Measurements from ENCODE around the gene ADAP1.
"Not testable (repeated sequence)": the region's sequence is repeated elsewhere in the genome, so short reads cannot be mapped to it uniquely, and the experiment has no call there.

Gene ADAP1

GRCh38 chr7:916291-916941, 38.1 kb downstream of the ADAP1 start:
- Histone ChIP-seq H3K9ac (ENCODE audit: low read length) (no peak overlapping the region), H3K4me3 (ENCODE audit: low read length) (no peak overlapping the region)

DNA sequence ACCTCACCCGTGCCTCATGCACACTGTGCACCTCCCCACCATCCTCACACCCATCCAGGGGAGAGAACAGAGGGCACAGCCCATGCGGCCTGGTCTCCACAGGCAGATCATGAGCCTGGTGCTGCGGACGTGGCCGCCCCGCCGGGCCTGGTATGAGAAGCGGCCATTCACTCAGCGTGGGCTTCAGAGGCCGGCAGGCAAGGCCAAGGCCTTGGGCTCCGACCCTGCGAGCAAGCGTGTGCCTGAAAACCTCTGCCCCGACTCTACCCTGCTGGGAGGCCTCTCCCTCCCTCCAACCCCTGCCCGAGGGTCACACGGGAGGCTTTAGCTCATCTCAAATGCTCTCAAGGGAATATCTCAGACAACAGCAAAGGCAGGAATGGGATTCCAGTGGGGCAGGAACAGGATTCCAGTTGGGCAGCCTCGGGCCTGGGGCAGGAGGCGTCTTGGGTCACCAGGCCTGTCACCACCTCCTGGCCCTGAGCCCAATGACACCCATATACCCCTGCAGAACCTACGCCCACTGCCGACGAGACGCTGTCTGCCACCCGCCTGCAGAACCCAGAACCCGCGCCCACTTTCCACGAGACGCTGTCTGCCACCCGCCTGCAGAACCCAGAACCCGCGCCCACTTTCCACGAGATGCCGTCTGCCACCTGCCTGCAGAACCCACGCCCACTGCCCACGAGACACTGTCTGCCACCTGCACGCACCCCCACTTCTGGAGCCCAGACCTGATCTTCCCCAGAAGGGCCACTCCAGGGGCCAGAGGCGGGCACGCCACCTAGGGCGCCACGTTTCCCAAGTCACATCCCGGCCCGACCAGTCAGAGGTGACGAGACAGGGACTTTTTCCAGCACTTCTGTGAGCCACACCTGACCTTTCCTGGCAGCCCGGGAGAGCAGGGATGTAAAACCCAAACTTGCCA, 38.9 kb downstream of the ADAP1 start:
- Histone ChIP-seq H3K9me3 (ENCODE audit: control insufficient read depth, low read length) (no peaks in the 10 kb centered on the region), H3K27me3 (ENCODE audit: control insufficient read depth, insufficient read depth, low read length) (no peaks in the 10 kb centered on the region), H3K36me3 (ENCODE audit: control insufficient read depth, insufficient read depth, low read length) (no peaks in the 10 kb centered on the region), H3K4me1 (ENCODE audit: control insufficient read depth, insufficient read depth, low read length) (peaks cover 34% of the 10 kb centered on the region), H3K9ac (ENCODE audit: low read length) (no peak overlapping the region), H3K4me3 (ENCODE audit: low read length) (no peak overlapping the region)

More at GRCh38 chr7:916291-916941, 38.1 kb downstream of the ADAP1 start:
- peaks cover 42% of the 10 kb centered on the region for H3K4me1 ChIP-seq (ENCODE audit: control insufficient read depth, insufficient read depth, low read length)
- no peaks in the 10 kb centered on the region for H3K9me3 ChIP-seq (ENCODE audit: control insufficient read depth, low read length)
- no peaks in the 10 kb centered on the region for H3K27me3 ChIP-seq (ENCODE audit: control insufficient read depth, insufficient read depth, low read length)
- H3K36me3 ChIP-seq (ENCODE audit: control insufficient read depth, insufficient read depth, low read length), result no peaks in the 10 kb centered on the region

GRCh38 chr7:914521-915194, 39.8 kb downstream of the ADAP1 start:
- Histone ChIP-seq H3K9ac (ENCODE audit: low read length) (peak overlapping the region; percentile 29), H3K4me3 (ENCODE audit: low read length) (no peak overlapping the region), H3K4me1 (ENCODE audit: control insufficient read depth, insufficient read depth, low read length) (peaks cover 40% of the 10 kb centered on the region), H3K27me3 (ENCODE audit: control insufficient read depth, insufficient read depth, low read length) (no peaks in the 10 kb centered on the region), H3K9me3 (ENCODE audit: control insufficient read depth, low read length) (no peaks in the 10 kb centered on the region), H3K36me3 (ENCODE audit: control insufficient read depth, insufficient read depth, low read length) (no peaks in the 10 kb centered on the region)

DNA sequence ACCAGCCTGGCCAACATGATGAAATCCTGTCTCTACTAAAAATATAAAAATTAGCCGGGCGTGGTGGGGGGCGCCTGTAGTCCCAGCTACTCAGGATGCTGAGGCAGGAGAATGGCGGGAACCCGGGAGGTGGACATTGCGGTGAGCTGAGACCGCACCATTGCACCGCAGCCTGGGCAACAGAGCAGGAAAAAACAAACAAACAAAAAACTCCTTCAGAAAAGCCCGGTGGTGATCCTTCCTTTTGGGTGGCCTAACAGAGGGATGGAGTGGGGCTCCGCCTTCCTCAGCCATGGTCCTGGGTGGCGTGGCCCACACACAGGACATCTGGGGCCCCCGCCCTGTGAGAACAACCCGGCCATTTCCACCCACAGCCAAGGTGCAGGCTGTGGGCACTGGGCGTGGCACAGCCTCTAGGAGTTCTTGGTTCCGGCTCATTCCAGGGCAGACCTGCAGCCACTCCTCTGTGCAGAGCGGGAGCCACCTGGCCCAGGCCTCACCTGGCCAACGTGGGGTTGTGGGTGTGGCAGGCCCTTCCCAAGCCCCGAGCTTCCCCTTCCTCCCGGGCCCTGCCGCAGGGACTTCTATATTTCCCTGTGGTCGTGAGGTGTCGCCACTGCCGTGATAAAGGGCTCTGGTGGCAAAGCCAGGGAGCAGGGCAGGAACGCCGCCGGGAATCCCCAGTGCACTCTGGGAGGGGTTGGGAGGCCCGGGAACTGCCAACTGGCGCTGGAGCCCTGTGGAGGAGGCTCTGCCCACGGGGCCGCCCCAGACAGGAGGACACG, 40.6 kb downstream of the ADAP1 start:
- peak overlapping the region; percentile 29 for H3K9ac ChIP-seq (ENCODE audit: low read length)

DNA sequence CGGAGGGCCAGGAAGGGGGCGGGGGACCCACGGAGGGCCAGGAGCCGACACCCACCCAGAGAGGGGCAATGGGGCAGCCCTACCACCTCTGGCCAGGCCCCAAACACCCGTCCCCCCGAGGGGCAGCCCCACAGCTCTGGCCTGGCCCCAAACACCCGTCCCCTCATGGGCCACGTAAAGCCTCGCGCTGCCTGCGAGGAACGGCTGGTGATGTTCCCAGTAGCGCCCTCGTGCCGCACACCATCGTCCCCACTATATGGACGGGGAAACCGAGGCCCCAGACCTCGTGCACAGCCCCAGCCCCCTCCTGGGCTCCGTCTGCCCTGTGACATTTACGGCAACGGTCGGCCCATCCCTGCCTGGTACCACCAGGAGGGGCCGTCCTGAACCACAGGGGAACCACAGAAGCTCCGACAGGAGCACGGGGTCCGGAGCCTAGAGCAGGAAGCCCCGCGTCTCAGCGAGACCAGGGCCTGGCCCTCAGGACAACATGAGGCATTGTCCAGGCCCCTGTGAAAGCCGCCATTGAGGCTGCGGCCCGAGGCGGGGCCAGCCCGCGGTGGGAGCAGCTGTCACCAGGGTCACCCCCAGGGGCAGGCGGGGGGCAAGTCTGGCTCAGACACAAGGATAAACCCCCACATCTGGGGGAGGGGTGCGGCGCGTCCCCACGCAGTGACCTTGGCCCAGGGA, 42.5 kb downstream of the ADAP1 start:
- H3K4me3 ChIP-seq (ENCODE audit: low read length), result no peak overlapping the region
- no peaks in the 10 kb centered on the region for H3K36me3 ChIP-seq (ENCODE audit: control insufficient read depth, insufficient read depth, low read length)
- no peak overlapping the region for H3K9ac ChIP-seq (ENCODE audit: low read length)
- peaks cover 48% of the 10 kb centered on the region for H3K4me1 ChIP-seq (ENCODE audit: control insufficient read depth, insufficient read depth, low read length)
- H3K27me3 ChIP-seq (ENCODE audit: control insufficient read depth, insufficient read depth, low read length), result no peaks in the 10 kb centered on the region
- H3K9me3 ChIP-seq (ENCODE audit: control insufficient read depth, low read length), result no peaks in the 10 kb centered on the region

More for the DNA sequence above, 40.6 kb downstream of the ADAP1 start:
- peaks cover 44% of the 10 kb centered on the region for H3K4me1 ChIP-seq (ENCODE audit: control insufficient read depth, insufficient read depth, low read length)
- no peaks in the 10 kb centered on the region for H3K36me3 ChIP-seq (ENCODE audit: control insufficient read depth, insufficient read depth, low read length)
- H3K4me3 ChIP-seq (ENCODE audit: low read length), result no peak overlapping the region
- H3K27me3 ChIP-seq (ENCODE audit: control insufficient read depth, insufficient read depth, low read length), result no peaks in the 10 kb centered on the region
- no peaks in the 10 kb centered on the region for H3K9me3 ChIP-seq (ENCODE audit: control insufficient read depth, low read length)

DNA sequence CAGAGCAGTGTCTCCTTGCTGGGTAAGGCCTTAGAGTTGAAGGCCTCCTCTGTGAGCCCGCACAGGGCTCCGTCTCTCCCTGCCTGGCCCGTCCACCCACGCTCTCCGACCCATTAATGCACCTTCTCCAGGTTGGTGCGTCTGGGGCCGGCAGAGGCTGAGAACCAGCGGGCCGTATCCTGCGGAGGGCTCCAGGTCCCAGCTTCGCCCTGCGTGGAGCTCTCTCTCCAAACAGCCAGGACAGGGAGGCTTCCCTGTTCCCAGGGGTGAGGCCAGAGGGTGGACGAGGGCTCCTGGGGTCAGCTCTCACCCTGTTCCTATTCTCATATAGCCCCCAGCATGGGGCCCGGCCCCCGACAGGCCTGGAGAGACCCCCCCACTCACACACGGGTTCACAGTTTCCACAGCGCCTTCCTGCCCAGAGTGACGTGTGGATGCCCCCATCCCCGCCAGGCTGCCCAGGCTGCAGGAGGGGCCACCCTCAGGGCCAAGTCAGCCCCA, 43.5 kb downstream of the ADAP1 start:
- Histone ChIP-seq H3K36me3 (ENCODE audit: control insufficient read depth, insufficient read depth, low read length) (no peaks in the 10 kb centered on the region), H3K4me1 (ENCODE audit: control insufficient read depth, insufficient read depth, low read length) (peaks cover 40% of the 10 kb centered on the region), H3K9ac (ENCODE audit: low read length) (no peak overlapping the region), H3K4me3 (ENCODE audit: low read length) (no peak overlapping the region), H3K9me3 (ENCODE audit: control insufficient read depth, low read length) (no peaks in the 10 kb centered on the region), H3K27me3 (ENCODE audit: control insufficient read depth, insufficient read depth, low read length) (no peaks in the 10 kb centered on the region)

- Histone ChIP-seq H3K4me1 (ENCODE audit: control insufficient read depth, insufficient read depth, low read length) (peaks cover 37% of the 10 kb centered on the region), H3K9me3 (ENCODE audit: control insufficient read depth, low read length) (no peaks in the 10 kb centered on the region), H3K9ac (ENCODE audit: low read length) (no peak overlapping the region)
Measured at GRCh38 chr7:910441-910861, 44.0 kb downstream of the ADAP1 start.

GRCh38 chr7:909358-910329, 44.8 kb downstream of the ADAP1 start:
- Histone ChIP-seq H3K9me3 (ENCODE audit: control insufficient read depth, low read length) (no peaks in the 10 kb centered on the region), H3K36me3 (ENCODE audit: control insufficient read depth, insufficient read depth, low read length) (no peaks in the 10 kb centered on the region), H3K4me1 (ENCODE audit: control insufficient read depth, insufficient read depth, low read length) (peaks cover 29% of the 10 kb centered on the region), H3K27me3 (ENCODE audit: control insufficient read depth, insufficient read depth, low read length) (no peaks in the 10 kb centered on the region), H3K9ac (ENCODE audit: low read length) (peak overlapping the region; percentile 58), H3K4me3 (ENCODE audit: low read length) (no peak overlapping the region)

More at GRCh38 chr7:910441-910861, 44.0 kb downstream of the ADAP1 start:
- no peaks in the 10 kb centered on the region for H3K27me3 ChIP-seq (ENCODE audit: control insufficient read depth, insufficient read depth, low read length)
- no peaks in the 10 kb centered on the region for H3K36me3 ChIP-seq (ENCODE audit: control insufficient read depth, insufficient read depth, low read length)
- H3K4me3 ChIP-seq (ENCODE audit: low read length), result no peak overlapping the region

GRCh38 chr7:908591-909357, 45.7 kb downstream of the ADAP1 start:
- not testable (repeated sequence) for H3K36me3 ChIP-seq (ENCODE audit: control insufficient read depth, insufficient read depth, low read length); H3K27me3 ChIP-seq (ENCODE audit: control insufficient read depth, insufficient read depth, low read length); H3K9me3 ChIP-seq (ENCODE audit: control insufficient read depth, low read length); H3K4me3 ChIP-seq (ENCODE audit: low read length)
- H3K9ac ChIP-seq (ENCODE audit: low read length), result peak overlapping the region; percentile 58
- H3K4me1 ChIP-seq (ENCODE audit: control insufficient read depth, insufficient read depth, low read length), result peaks cover 20% of the 10 kb centered on the region

DNA sequence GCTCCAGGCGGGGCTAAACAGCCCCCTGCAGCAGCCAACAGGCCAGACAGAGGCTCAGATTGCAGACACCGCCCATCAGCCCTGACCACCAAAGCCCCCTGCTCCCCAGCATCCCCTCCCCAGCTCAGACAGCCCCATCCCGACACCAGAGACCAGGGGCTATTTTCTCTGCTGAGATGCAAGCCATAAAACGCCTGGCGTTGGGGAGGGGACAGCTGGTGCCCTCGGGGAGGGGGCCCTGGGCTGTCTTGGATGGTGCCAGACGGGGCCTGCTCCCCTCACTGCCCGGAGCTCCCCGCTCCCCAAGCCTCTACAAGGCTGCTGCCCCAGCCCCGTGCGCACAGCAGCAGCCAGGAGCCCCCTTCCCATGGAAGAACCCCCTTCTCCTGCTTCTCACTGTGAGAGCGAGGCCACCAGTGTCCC, 46.3 kb downstream of the ADAP1 start:
- Histone ChIP-seq H3K27me3 (ENCODE audit: control insufficient read depth, insufficient read depth, low read length) (no peaks in the 10 kb centered on the region), H3K36me3 (ENCODE audit: control insufficient read depth, insufficient read depth, low read length) (no peaks in the 10 kb centered on the region), H3K9ac (ENCODE audit: low read length) (no peak overlapping the region), H3K4me3 (ENCODE audit: low read length) (no peak overlapping the region), H3K9me3 (ENCODE audit: control insufficient read depth, low read length) (no peaks in the 10 kb centered on the region), H3K4me1 (ENCODE audit: control insufficient read depth, insufficient read depth, low read length) (peaks cover 16% of the 10 kb centered on the region)
